ENCODE measurements around the gene LRPPRC.

DNA sequence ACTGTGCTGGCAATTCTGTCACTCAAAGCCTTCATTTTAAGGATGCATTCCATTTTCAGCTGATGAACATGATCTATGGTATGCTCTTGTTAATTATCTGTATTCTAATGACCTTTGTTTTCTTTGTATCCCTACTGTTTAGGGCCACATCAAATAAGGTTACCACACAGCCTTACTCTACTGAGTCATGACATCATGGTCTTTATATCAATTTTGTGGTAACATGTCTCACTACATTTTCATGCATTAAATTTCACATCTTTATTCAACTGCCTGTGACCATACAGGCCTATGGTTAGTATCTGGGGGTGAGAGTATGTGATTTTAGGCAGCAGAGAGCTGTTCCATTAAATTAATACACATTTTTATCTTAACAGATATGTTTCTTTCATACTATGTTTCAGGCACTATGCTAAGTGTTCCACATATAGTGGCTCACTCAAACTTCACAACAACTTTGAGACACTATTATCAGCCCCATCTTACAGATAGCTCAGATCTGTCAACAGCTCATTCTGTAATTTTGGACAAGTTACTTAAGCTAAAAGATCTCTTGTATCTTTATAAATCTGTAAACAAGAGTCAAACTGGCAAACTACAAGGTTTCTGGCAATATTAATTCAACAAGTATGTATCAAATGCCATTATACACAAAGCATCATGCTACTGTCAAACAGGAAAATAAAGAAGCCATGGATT is 18.0 kb downstream of the LRPPRC start:
- TF ChIP-seq, protein P1, sequence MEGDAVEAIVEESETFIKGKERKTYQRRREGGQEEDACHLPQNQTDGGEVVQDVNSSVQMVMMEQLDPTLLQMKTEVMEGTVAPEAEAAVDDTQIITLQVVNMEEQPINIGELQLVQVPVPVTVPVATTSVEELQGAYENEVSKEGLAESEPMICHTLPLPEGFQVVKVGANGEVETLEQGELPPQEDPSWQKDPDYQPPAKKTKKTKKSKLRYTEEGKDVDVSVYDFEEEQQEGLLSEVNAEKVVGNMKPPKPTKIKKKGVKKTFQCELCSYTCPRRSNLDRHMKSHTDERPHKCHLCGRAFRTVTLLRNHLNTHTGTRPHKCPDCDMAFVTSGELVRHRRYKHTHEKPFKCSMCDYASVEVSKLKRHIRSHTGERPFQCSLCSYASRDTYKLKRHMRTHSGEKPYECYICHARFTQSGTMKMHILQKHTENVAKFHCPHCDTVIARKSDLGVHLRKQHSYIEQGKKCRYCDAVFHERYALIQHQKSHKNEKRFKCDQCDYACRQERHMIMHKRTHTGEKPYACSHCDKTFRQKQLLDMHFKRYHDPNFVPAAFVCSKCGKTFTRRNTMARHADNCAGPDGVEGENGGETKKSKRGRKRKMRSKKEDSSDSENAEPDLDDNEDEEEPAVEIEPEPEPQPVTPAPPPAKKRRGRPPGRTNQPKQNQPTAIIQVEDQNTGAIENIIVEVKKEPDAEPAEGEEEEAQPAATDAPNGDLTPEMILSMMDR (IDR thresholded peaks at IDR 0.05) = no peak
- no peak for TF ChIP-seq POLR2A (IDR thresholded peaks at IDR 0.05)

All from right lobe of liver (tissue), 4 donors.